Measurements from ENCODE around the gene PTPRQ.
"Not testable (repeated sequence)": the region's sequence is repeated elsewhere in the genome, so short reads cannot be mapped to it uniquely, and the experiment has no call there.

PTPRQ gene, protein sequence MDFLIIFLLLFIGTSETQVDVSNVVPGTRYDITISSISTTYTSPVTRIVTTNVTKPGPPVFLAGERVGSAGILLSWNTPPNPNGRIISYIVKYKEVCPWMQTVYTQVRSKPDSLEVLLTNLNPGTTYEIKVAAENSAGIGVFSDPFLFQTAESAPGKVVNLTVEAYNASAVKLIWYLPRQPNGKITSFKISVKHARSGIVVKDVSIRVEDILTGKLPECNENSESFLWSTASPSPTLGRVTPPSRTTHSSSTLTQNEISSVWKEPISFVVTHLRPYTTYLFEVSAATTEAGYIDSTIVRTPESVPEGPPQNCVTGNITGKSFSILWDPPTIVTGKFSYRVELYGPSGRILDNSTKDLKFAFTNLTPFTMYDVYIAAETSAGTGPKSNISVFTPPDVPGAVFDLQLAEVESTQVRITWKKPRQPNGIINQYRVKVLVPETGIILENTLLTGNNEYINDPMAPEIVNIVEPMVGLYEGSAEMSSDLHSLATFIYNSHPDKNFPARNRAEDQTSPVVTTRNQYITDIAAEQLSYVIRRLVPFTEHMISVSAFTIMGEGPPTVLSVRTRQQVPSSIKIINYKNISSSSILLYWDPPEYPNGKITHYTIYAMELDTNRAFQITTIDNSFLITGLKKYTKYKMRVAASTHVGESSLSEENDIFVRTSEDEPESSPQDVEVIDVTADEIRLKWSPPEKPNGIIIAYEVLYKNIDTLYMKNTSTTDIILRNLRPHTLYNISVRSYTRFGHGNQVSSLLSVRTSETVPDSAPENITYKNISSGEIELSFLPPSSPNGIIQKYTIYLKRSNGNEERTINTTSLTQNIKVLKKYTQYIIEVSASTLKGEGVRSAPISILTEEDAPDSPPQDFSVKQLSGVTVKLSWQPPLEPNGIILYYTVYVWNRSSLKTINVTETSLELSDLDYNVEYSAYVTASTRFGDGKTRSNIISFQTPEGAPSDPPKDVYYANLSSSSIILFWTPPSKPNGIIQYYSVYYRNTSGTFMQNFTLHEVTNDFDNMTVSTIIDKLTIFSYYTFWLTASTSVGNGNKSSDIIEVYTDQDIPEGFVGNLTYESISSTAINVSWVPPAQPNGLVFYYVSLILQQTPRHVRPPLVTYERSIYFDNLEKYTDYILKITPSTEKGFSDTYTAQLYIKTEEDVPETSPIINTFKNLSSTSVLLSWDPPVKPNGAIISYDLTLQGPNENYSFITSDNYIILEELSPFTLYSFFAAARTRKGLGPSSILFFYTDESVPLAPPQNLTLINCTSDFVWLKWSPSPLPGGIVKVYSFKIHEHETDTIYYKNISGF (N-terminal part only)

DNA sequence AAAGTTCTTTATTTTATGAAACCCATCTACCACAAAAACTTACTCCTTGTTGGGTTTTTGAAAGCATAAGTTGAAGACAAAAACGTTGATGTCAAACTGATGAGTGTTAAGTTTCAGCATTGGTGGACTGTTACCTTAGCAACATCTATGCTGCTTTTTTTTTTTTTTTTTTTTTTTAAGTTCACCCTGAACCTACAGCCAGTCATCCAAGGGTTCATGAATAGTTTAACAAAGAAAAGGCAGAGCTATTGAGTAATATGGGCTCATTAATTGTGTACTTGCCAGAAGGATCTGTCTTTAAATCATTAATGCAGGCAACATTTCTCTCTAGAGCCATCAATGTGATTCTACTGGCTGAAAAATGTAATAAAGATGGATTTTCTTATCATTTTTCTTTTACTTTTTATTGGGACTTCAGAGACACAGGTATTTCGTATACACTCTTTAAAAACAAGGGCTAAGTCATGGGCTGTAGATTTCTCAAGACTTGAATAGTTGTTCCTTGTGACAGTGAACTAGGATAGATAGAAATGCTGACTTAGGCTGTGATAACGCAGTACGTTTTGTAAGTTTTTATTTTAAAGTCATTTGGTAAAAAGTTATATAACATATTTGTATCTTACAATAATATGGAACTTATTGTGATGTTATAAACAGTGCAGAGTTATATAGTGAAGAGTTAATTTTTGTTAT, at the start of gene PTPRQ:
Gene PTPRQ (plus strand): TSS at position 262 of the 693 bp plus-strand sequence. CDS start 111 bp downstream, at position 373.
- no peak for DNase-seq (ENCODE audit: low read depth in 2 of 2)

DNA sequence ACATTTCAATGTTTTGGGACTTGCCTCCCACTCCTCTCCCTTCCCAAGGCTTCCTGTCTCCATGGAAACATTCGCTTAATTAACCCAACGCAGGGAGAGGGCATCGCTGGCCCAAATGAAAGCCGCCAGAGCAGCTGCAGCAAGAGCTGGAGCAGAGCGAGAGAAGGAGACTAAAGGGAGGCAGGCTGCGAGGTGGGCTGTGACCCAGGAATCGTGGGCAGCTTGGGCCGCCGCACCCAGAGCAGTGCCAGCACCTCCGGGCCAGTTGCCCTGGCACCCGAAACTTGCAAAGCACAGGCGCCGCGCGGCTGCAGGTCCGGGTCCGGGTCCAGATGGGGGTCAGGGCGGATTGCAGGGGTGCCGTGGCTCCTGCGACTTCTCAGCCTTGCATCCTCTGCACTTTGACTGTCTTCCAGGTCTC, 43.5 kb upstream of the PTPRQ start:
- no peak for DNase-seq (ENCODE audit: low read depth in 2 of 2)

DNA sequence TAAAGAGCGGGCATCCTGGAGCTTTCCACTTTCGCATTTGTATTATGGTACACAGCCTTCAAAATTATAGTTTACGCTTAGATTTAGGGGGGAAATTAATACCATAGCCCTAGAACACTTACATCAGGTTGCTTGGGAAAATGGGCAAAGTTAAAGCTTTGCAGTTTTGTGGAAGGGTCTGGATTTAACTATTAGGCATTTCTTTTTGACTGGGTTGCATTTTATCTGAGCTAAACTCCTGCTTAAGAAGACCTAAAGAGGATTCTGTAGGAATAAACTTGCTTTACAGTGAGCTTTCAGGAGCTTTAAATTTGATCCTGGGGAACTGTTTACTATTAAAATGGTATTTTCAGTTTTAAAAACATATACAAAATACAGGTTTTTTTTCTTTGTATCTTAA, 42.8 kb upstream of the PTPRQ start:
- no peak for DNase-seq (ENCODE audit: low read depth in 2 of 2)

DNA sequence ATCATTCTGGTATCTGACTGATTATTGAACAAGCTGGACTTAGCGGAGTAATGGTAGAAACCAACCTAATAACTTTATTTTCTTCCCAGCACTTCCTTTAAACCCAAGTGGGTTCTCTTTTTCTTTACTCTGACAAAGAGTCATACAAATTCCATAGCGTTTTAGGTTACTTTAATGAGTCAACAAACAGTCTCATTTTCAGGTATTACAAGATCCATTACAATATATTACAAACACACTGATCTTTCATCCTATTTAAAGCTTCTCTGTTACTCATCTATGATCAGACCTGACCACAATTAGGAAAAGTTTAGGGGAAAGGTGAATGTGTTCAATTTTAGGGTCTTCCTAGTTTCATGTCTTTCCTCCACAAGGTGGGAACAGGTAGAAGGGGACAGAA, 39.4 kb upstream of the PTPRQ start:
- DNase-seq (ENCODE audit: low read depth in 2 of 2), result no peak

DNA sequence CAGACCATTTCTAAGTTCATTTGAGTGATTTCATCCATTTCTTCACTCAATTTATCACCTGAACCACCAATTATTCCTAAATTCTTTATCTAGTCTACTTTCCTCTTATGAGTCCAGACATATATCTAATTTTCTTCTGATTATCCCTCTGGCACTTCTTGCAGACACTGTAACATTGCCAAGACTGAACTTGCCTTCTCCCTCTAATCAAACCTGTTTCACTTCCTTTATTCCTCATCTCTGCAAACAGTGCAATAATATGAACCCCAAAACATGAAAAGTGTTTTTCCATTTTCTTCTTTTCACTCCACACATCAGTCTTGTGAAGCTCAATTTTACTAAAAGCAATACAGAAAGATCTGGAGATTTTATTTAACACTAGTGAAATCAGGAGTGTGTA, 37.8 kb upstream of the PTPRQ start:
- no peak for DNase-seq (ENCODE audit: low read depth in 2 of 2)

DNA sequence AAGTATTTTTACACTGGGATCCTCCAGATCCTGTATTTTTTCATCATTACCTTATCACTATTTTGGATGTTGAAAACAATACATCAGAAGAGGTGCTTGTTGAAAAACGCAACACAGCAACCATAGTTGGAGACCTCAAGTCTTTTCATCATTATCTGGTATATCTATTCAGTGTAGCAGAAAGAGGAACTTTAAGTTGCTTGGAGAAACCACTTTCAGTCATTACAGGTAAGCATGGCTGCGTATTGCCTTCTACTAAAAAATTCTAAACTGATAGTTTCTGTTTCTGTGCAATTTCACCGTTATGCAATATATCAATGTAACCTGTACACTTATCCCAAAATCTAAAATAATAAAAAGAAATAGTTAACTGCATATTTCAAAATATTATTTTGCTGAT, 32.2 kb upstream of the PTPRQ start:
- no peak for DNase-seq (ENCODE audit: low read depth in 2 of 2)

DNA sequence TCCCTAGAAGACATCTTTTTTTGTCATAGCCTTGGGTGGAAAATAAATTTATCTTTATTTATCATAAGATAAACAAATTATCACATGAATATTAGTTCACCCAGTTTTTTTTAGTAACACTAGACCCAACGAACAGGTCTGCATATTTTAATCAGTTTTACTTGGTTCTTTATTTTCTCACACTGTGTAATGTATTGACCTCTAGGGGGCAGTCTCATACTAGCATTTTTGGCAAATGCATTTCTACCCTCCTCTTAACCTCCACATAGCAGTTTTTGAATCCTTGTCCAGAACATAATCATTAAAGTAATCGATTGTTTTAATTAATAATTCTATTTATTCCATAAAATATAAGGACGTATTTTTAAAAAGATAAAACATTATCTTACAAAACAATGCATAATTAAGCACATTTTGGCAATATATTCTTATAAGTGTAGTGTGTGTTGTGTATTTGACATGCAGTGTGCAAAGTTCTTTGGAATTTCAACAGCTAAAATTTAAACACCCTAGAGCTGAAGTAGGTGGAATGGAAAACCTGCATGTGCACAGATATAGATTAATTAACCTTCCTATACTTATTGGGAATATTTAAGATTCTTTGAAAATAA, 31.6 kb upstream of the PTPRQ start:
- DNase-seq (ENCODE audit: low read depth in 2 of 2), result no peak

DNA sequence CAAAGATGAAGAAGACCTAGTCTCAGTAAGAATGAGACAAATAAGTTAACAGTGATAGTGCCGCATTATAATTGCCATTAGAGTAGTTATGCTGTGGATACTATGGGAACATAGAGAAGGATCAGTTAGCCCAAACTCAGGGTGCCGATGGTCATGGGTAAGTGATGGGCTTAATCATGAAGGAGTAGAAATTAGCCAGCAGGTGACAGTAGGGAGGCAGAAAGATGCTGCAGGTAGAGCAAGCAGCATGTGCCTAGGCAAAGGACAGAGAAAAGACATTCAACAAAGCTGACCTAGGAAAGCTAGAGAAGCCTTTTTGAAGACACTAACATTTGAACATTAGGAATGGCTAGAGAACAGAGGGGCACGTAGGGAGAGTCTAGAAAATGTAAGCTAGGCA, 30.6 kb upstream of the PTPRQ start:
- no peak for DNase-seq (ENCODE audit: low read depth in 2 of 2)

DNA sequence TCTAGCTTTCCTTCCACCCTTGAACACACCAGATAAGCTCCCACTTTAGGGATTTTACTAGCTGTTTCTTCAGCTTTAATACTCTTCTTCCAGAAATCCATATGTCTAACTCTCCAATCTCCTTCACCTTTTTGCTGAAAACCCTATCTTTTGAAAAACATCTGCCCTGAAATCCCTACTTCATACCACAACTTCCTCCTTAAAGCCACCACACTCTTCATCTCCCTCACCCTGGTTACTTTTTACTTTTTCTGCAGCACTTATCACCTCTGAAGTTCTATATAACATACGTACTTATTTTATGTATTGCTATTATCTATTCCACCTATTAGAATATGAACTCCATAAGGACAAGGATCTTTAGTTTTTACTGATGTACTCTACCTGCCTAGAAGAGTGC, 28.6 kb upstream of the PTPRQ start:
- no peak for DNase-seq (ENCODE audit: low read depth in 2 of 2)

DNA sequence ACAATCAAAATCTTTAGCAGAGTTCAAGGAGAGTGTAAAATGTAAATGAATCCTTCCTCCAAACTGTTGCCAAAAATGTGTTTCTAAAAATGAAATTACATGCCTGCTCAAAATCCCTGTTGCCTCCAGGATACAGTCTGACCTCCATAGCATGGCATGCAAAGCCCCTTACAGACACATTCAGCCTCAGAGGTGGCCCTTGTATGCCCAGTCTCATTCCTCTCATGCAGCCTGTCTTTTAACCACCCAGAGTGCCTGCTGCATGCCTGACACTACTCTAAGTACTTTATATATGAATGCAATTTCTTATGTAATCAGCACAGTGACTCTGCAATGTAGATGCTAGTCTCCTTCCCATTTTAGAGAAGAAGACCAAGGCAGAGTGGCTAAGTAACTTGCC, 24.4 kb upstream of the PTPRQ start:
- DNase-seq (ENCODE audit: low read depth in 2 of 2), result no peak

DNA sequence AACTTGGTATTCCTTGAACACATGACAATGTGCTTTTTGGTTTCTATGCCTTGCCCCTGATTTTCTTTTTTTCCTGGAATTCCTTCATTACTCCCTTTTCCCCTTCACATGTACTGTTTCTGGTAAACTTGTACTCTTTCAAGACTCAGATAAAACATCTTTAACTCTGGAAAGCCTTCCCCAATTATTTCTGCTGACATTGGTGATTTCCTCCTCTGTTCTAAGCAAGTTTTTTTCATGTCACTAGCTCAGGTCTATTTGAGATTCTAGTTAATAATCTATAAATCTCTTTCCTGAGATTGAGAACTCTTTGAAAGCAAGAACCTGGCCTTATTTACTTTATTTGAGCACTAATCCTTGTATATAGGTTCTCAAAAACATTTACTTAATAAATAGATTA, 24.0 kb upstream of the PTPRQ start:
- DNase-seq (ENCODE audit: low read depth in 2 of 2), result no peak

DNA sequence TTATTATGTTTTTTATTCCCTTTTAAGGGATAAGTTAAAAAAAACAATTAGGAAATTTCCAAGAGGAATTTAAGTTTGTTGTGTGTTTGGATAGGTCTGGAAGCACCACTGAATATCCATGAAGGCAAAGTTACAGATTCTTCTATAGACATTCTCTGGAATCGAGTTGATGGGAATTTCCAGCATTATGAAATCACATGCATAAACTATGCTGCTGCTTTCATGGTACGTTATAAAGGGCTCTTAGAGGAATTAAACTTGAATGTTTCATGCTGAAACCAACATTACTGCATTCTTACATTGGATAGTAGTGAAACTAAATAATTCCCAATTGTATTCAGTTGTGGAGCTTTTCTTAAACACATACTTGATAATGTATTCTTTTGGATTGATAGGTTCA, 21.5 kb upstream of the PTPRQ start:
- no peak for DNase-seq (ENCODE audit: low read depth in 2 of 2)

DNA sequence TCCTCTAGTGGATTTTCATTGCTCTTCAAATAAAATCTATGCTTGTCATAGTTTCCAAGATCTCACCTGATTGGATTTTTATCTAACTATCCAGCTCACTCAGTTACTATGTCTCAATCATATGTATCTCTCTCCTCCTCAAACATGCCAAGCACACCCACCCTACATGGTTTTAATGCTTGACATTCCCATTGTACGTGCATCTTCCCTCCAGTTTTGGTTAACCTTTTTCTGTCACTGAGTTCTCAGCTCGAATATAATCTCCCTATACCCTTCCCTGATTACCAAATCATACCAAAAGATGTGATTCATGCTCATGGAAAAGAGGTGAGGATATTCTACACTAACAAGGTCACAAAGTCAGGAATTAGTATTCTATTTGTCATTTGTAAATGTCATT, 12.0 kb upstream of the PTPRQ start:
- no peak for DNase-seq (ENCODE audit: low read depth in 2 of 2)

DNA sequence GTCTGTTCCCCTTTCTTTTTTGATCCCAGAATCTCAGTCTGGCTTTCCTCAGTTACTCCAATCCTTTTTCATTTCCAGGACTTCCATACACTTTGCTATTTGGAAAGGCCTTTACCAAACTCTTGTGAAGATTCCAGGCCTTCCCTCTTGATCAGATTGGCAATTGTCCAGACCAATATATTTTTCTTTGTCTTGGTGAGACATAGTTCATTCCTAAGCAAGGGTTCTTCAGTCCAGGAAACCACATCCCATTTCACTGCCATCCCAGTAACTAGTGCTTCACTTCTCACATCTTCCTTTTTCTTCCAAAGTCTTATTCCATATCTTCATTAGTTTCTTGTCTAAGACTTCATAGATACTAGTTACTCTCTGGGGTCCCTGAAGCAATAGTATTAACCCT, 2.1 kb upstream of the PTPRQ start:
- no peak for DNase-seq (ENCODE audit: low read depth in 2 of 2)

DNA sequence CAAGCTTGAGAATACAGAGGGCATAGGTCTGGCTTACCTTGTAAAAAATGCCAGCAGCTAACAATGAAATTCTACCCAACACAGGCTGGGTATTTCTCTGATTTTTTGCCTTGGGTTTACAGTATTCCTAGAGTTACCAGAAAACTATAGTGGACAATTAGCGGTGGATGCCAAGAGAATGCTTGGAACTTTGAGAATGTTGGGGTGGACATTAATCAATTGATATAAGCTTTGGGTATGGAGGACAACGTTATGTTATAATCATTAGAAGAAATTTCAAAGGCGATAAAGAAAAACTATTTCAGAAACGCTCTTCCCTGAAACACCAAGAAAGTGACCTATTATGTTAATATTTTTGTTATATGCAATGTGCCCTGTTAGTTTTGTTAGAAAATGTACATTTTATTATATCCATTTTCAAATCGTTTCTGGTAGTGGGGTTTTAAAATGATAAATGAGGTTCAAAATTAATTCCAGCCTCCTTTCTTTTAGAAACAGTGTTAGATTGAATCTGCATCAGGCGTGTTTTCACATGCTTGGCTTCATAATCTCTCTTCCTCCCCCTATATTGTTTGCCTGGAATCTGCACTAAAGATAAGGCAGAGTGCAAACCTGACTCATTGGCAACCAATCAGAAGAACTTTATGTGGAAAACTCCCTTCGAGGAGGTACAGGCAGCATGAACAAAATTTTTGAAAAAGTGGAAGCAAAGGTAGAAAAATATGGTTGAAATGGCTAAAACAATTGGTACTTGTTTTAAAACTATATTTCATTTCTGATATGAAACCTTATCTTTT, 1.4 kb upstream of the PTPRQ start:
- no peak for DNase-seq (ENCODE audit: low read depth in 2 of 2)

DNA sequence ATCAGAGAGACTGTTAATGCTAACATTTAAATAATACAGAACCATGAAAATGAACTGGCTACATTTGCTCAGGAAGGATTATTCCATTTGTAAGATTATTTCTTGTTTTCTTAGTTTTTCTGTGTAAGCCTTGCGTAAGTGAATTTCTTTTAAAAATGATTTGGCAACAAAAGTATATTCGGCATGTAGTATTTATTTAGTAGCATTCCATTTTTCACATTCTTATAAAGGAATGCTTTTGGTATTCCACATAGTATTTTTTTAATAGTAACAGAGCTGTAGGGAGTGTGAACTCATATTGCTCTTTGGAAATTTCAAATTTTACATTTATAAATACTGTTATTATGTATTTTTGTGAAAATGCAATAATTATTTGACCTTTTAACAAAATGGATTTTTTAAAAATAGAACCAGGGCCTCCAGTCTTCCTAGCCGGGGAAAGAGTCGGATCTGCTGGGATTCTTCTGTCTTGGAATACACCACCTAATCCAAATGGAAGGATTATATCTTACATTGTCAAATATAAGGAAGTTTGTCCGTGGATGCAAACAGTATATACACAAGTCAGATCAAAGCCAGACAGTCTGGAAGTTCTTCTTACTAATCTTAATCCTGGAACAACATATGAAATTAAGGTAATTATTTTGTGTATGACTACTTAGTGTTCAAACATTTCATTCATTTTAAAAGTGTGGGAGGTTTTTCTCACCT, 1.2 kb downstream of the PTPRQ start:
- DNase-seq (ENCODE audit: low read depth in 2 of 2), result no peak

DNA sequence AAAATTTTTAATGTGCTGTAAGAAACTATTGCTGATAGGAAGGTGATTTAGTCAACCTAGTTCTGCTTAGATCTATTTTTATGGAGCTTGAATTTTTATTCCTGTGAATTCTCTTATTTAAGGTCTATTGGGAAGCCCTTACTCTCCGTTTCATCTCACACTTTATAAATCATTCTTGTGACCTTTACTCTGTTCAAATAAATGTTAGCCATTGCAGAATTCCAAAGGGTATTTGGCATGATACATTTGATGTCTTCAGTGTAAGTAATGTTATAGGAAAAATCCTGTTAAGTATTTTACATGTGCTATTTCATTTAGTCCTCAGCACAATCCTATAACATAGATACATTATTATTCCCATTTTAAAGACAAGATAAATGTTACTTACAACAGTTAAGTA, 12.5 kb downstream of the PTPRQ start:
- no peak for DNase-seq (ENCODE audit: low read depth in 2 of 2)

DNA sequence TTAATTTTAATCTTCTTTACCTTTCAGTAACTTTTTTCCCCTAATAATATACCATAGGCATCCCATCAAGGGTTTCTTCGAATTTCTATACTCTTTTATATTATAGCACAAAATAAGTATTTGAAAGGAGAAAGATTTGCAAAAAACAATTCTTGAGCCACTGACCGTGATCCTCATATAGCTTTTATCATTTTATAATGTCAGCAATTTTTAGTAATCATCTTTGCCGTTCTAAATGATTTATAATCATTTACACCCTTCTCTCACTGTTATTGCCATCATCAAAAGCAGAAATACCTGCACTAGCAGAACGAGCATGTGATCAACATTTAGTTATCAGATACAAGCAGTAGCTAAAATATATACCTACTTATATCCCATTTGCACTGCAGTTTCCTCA, 16.9 kb downstream of the PTPRQ start:
- DNase-seq (ENCODE audit: low read depth in 2 of 2), result no peak

DNA sequence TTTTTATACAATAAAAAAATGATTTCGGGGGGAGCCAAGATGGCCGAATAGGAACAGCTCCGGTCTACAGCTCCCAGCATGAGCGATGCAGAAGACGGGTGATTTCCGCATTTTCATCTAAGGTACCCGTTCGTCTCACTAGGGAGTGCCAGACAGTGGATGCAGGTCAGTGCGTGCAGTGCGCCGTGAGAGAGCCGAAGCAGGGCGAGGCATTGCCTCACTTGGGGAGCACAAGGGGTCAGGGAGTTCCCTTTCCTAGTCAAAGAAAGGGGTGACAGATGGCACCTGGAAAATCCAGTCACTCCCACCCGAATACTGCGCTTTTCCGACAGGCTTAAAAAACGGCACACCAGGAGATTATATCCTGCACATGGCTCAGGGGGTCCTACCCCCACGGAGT, 17.8 kb downstream of the PTPRQ start:
- not testable (repeated sequence) for DNase-seq (ENCODE audit: low read depth in 2 of 2)

DNA sequence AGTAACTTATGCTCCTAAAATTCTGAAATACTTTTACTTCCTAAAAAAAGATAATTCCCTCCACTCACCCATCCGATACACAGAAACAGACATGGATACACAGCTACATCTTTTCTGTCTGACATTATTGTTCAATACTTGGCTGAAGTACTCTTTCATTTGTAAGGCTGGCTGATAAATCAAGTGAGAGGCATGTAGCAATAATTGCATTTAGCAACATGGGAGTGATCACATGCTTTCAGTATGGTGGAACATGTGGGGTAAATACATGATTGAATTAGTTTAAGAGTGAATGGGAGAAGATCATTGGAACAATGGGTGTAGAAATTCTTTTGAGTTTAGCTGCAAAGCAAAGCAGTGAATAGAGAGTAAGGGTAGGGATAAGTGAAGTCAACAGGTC, 25.6 kb downstream of the PTPRQ start:
- no peak for DNase-seq (ENCODE audit: low read depth in 2 of 2)
